ENCODE measurements around the gene AKNA.

AKNA gene

GRCh38 chr9:114300846-114301797 is 86.7 kb downstream of the AKNA start:
- DNase-seq (ENCODE audit: low read depth): no peak

DNA sequence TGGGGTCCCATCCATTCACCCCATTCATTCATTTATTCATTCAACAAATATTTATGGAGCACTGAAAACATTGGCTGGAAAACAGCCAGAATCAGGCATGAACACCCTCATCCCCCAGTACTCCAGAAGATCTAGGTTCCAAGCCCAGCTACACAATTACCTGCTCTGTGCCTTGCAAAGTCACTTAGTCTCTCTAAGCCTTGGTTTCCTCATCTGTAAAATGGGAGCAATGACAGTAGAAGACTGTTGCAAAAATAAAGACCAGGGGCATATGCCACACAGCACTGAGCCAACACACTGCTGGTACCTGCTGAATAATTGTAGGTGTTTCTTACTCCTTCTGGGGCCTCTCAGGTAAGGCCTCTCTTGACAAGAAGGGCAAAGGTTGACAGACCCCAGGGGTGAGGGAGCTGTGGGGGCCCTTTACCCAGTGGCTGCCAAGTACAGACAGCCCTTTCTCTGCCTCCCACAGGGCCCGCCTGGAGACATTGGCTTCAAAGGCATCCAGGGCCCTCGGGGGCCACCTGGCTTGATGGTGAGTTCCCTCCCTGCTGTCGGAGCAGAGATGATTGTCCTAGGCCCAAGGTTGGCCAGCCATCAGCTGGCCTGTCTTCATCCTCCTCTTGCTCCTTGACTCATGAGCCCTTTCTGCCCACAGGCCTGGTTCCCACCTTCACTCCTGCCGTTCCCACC is 87.5 kb downstream of the AKNA start:
- no peak for DNase-seq (ENCODE audit: low read depth)

- no peak for DNase-seq (ENCODE audit: low read depth)
Observed at GRCh38 chr9:114299286-114300152, 88.3 kb downstream of the AKNA start.

DNA sequence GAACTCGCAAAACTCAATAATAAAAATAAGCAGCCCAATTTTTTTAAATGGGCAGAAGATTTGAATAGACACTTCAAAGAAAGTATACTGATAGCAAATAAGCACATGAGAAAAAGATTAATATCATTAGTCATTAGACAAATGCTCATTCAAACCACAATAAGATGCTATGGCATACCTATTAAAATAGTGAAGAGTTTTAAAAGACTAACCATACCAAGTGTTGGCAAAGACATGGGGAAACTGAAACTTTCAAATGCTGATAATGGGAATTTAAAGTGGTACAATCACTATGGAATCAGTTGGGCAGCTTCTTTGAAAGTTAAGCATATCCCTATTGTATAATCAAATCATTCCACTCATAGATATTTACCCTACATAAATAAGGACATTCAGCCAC is 91.4 kb downstream of the AKNA start:
- no peak for DNase-seq (ENCODE audit: low read depth)

DNA sequence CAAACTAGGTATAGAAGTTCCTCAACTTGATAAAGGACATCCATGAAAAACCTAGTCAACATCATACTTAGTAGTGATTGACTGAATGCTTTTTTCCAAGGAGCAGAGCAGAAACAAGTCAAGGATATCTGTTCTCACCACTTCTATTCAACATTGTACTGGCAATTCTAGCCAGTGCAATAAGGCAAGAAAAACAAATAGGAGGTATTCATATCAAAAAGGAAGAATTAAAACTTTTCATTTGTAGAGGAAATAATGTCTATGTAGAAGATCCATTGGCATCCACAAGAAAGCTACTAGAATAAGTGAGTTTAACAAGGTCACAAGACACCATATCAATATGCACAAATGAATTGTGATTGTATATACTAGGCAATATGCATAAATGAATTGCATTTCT is 93.1 kb downstream of the AKNA start:
- no peak for DNase-seq (ENCODE audit: low read depth)

DNA sequence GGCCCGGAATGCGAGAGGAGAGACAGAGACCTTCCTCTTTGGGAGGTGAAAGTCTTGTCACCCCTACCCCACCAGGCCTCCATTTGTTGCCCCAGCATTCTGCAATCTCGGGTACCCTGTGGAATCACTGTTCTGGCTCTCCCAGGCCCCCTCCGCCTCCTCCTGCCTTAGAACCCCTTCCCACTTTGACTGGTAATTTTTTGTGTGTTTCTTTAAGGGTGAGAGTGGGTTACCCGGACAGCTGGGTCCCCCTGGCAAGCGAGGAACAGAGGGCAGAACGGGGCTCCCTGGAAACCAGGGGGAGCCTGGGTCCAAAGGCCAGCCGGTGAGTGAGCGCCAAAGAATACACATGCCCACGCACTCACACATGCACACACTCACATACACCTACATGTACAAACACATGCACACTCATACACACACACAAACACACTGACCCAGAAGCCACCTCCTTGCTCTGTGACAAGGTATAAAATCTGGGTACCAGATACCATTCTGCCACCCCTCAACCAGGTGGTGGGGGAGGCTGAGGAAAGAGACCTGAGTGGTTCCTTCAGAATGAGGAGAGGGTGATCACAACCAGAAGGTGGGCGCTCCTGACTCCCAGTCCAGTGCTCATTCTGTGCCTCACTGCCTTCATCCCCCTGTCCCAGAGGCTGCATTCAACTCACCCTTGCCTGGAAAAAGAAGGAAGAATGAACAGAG is 95.7 kb downstream of the AKNA start:
- no peak for DNase-seq (ENCODE audit: low read depth)

- DNase-seq (ENCODE audit: low read depth): peak; percentile 64
Observed at GRCh38 chr9:114291064-114291474, 96.7 kb downstream of the AKNA start.

- no peak for DNase-seq (ENCODE audit: low read depth)
Observed at GRCh38 chr9:114290561-114290986, 97.2 kb downstream of the AKNA start.

DNA sequence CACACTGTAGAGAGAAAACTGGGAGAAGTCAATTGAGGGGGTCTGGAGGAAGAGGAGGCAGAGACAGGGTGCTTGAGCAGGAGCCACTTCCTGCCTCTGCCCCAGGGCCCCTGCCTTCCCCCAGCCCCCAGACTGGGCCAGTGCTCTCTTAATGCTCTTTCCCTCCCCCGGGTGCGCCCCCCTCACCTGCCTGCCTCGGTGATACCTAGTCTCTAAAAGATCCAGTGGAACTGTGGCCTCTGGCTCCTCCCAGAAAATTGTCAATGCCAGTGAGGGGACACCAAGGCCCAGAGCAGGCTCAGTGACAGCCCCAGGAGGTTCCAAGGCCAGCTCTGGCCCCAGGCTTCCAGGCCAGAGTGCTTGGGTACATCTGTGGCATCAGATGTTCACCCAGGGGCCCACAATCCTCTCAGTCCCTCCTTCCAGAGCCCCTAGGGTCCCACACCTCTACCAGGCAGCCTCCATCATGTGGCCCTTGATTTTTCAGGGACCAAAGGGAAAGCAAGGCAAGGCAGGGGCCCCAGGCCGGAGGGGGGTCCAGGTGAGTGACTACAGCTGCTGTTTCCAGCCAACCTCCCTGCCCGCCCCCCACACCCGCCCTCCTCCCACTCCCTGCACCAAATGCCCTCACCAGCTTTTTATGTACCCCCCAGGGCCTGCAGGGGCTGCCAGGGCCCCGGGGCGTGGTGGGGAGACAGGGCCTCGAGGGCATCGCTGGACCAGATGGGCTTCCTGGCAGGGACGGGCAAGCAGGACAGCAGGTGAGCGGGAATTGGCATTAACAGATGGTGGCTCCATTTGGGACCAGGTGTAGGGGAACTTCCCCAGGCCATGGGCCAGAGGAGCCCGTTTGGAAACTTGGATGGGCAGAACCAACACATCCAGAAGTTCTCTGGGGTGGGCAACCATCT is 98.0 kb downstream of the AKNA start:
- DNase-seq (ENCODE audit: low read depth): no peak

- no peak for DNase-seq (ENCODE audit: low read depth)
Observed at GRCh38 chr9:114289106-114289505, 98.7 kb downstream of the AKNA start.

GRCh38 chr9:114288193-114289091 is 99.3 kb downstream of the AKNA start:
- no peak for DNase-seq (ENCODE audit: low read depth)

GRCh38 chr9:114287763-114288192 is 100.0 kb downstream of the AKNA start:
- no peak for DNase-seq (ENCODE audit: low read depth)

DNA sequence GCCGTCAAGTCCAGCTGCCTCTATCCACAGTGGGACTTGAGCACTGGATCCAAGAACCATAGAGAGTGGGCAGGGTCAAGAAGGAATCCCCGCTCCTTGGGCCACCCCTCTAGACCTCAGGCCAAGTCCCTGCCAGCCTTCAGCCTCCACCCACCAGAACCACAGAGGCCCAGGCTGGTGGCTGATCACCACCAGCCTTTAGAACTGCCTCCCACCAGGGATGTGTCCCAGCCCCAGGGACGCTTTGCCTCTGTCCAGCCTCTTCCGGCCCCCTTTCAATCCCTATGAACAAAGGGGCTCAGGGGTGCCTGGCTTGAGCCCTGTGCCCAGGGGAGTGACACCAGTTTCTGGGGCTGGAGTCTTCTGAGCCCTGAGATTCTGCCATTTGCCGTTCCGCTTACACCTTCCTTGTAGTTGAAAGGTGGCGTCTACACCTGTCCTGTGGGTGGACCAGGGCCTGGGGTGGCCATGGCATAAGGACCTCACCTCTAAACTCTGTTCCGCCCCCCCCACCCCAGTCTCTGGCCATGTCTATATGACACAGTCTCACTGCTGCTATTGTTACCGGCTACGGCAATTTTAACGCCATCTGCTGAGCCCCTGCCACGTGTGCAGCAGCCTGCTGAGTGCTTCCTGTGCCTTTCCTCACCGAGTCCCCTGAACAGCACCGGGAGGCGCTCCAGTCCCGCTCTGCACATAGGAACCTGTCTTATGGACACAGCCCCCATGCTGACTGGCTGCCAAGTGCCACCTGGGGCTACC is 100.6 kb downstream of the AKNA start:
- DNase-seq (ENCODE audit: low read depth): no peak

- no peak for DNase-seq (ENCODE audit: low read depth)
Observed at GRCh38 chr9:114286146-114286679, 101.6 kb downstream of the AKNA start.

DNA sequence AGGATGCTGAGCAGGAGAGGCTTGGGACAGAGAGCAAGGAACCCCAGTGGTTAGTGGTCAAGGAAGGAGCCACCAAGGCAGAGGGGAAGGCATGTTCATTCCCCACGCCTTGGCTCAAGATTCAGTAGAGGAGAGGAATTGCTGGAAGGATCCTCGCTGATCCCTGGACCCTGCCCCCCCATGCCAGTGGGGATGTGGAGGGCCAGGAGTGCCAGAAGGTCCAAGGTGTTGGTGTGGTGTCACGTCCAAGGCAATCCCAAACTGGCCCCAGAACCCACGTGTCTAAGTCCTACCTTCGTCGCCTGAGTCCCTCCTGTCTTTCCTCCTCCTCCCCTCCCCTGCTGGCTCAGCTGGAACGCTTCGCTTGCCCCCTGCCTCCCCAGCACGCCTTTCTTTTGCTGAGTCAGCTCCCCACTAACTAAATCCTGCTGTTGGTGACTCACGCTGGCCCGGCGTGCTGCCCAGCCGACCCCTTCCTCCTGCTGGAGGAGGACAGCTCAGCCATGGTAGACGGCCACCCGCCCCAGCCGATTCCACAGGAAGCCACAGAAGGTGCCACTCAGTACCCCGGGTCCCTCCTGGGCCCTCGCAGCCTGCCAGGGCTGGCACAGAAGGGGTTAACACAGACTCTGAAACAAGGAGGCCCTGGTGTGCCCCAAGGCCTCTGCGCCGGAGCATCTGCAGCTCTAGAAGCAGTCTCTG is 102.5 kb downstream of the AKNA start:
- no peak for DNase-seq (ENCODE audit: low read depth)

- no peak for DNase-seq (ENCODE audit: low read depth)
Observed at GRCh38 chr9:114284316-114285060, 103.3 kb downstream of the AKNA start.

Measured in stimulated activated CD8-positive, alpha-beta memory T cell treated with anti-CD3 and anti-CD28 coated beads, Interleukin-12 subunit alpha, Interleukin-12 subunit beta, amount 100 ng/mL, for 1 hour (primary cell).